ENCODE measurements around the gene EDC3. TPM values are rescaled to one million over a fixed set of nuclear protein-coding genes. Genes with fewer than 3 reads are reported as not detected.
"Not testable (repeated sequence)": the region's sequence is repeated elsewhere in the genome, so short reads cannot be mapped to it uniquely, and the experiment has no call there.

The EDC3 gene, protein sequence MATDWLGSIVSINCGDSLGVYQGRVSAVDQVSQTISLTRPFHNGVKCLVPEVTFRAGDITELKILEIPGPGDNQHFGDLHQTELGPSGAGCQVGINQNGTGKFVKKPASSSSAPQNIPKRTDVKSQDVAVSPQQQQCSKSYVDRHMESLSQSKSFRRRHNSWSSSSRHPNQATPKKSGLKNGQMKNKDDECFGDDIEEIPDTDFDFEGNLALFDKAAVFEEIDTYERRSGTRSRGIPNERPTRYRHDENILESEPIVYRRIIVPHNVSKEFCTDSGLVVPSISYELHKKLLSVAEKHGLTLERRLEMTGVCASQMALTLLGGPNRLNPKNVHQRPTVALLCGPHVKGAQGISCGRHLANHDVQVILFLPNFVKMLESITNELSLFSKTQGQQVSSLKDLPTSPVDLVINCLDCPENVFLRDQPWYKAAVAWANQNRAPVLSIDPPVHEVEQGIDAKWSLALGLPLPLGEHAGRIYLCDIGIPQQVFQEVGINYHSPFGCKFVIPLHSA
- total RNA-seq = 10 to 100 TPM in 7 of 8 experiments, 1 to 10 TPM in 1; 8.8 to 47.1 (median 29.1) TPM

DNA sequence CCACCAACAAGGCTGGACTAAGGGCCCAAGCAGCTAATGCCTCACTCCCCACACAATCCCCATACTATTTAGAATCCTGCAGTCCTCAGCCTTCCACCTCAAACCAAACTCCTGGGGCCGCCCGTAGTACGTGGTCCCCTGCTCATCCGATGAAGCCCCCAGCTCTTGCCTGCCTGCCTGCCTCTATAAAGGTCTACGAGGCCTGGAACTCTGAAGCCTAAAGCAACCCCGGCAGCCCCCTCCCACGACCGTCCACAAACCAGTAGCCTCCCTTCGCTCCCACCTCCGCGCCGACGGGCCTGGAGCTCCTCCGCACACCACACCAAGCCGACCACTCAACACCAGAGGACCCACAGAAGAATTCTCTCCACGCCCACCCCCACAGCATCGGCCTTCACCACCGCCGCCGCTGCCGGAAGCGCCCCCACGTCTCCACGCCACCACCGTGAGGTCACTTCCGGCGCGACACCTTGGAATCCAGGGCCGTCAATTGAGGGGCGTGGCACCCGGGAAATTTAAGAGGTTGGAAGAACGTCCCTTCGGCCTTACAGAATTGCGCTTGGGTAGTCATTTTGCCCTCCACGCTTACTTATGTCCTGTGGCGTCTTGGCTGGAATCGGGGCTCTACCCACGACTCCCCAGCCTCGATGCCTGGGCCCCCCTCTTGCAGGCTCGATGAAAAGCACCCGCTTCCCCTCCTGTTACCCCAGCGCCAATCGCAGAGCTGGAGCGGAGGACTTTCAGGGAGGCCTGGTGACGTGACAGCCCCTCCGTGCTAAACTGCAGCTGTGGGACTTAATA, at the start of gene EDC3:
Gene EDC3, minus strand, starts transcription at position 428 of the 801 bp plus-strand sequence. CDS start 20,900 bp downstream, outside the sequence.
- peaks cover 10 to 18% of the 10 kb centered on the region in 2 donors for H3K4me1 ChIP-seq (replicated peaks in 1 of 2)
- peak; percentile 97 to 99 (median 98) for ATAC-seq (replicated peaks in 6 of 8)
- in situ Hi-C loops (cut with MboI; ENCODE audit: low pct_unique_long_range_greater_than_20kb in 2 of 9, low sequenced_read_pairs in 9 of 9, unreplicated experiment in 9 of 9) = no loop called here
- peak within 1 kb of the TSS; percentile 91 to 97 for H3K27ac ChIP-seq
- peak within 1 kb of the TSS; percentile 69 to 98 (median 79) for H3K4me3 ChIP-seq
- 0% methylated on average over 1 to 6 of the region's 46 CpGs; no CpG with 5 or more reads in 5 of the 10 experiments for WGBS, 10 experiments

DNA sequence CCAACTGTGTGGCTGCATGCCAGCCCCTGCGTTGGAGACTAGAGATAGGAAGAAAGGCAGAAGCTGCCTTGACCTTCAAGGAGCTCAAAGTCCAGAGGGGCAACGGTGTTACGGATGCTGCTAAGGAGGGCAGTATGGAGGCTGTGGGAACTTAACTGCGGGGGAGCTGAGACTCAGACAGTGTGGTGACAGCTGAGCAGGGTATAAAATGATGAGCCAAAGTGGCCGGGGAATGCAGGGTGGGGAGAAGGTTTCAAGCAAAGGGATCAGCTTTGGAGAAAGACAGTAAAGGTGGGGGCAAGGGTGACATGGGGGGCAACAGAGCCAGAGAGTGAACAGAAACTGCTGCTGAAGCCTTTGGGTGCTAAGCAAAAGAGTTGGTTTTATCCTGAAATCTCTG, 46.6 kb upstream of the EDC3 start:
- Histone ChIP-seq H3K4me1 (replicated peaks in 1 of 2) (no peaks in the 10 kb centered on the region), H3K27ac (no peak overlapping the region), H3K4me3 (no peak overlapping the region)
- no peak for ATAC-seq (replicated peaks in 6 of 8)
- 31 to 100% (median 82%) methylated on average over 1 to 4 of the region's 5 CpGs; no CpG with 5 or more reads in 3 of the 10 experiments for WGBS, 10 experiments
- in situ Hi-C loops (cut with MboI; ENCODE audit: low pct_unique_long_range_greater_than_20kb in 2 of 9, low sequenced_read_pairs in 9 of 9, unreplicated experiment in 9 of 9) = no loop called here

DNA sequence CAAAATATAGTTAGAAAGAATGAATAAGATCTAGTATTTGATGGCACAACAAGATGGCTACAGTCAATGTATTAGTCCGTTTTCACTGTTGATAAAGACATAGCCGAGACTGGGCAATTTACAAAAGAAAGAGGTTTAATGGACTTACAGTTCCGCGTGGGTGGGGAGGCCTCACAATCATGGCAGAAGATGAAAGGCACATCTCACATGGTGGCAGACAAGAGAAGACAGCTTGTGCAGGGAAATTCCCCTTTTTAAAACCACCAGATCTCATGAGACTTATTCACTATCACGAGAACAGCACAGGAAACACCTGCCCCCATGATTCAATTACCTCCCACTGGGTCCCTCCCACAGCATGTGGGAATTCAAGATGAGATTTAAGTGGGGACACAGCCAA, 42.4 kb upstream of the EDC3 start:
- 30 to 100% (median 63%) methylated on average over 2 to 5 of the region's 5 CpGs for whole genome bisulfite sequencing, 10 experiments
- H3K4me1 ChIP-seq (replicated peaks in 1 of 2); H3K27ac ChIP-seq; H3K4me3 ChIP-seq; ATAC-seq (replicated peaks in 6 of 8); in situ Hi-C loops (cut with MboI; ENCODE audit: low pct_unique_long_range_greater_than_20kb in 2 of 9, low sequenced_read_pairs in 9 of 9, unreplicated experiment in 9 of 9): not testable (repeated sequence)

DNA sequence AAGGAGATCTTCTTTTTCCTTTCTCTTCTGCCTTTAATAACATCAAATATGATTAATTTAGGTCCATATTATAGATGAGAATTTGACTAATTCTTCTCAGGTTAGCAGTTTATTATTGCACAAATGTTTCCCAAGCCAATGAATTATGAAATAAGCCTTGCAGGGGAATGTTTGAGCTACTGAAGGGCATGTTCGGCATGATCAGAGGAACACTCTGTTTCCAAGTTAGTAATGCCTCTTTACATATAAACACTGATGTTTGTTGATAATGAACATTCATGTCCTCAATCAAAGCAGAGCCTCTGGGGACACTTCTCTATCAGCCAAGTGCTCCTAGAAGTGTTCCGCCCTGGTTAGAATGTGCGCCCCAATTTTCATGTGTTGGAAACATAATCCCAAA, 39.5 kb upstream of the EDC3 start:
- WGBS, 10 experiments = 51 to 100% (median 87%) methylated on average over 1 to 3 of the region's 3 CpGs; no CpG with 5 or more reads in 4 of the 10 experiments
- Histone ChIP-seq H3K4me3 (no peak overlapping the region), H3K27ac (no peak overlapping the region), H3K4me1 (replicated peaks in 1 of 2) (no peaks in the 10 kb centered on the region)
- in situ Hi-C loops (cut with MboI; ENCODE audit: low pct_unique_long_range_greater_than_20kb in 2 of 9, low sequenced_read_pairs in 9 of 9, unreplicated experiment in 9 of 9) = no loop called here
- no peak for ATAC-seq (replicated peaks in 6 of 8)

DNA sequence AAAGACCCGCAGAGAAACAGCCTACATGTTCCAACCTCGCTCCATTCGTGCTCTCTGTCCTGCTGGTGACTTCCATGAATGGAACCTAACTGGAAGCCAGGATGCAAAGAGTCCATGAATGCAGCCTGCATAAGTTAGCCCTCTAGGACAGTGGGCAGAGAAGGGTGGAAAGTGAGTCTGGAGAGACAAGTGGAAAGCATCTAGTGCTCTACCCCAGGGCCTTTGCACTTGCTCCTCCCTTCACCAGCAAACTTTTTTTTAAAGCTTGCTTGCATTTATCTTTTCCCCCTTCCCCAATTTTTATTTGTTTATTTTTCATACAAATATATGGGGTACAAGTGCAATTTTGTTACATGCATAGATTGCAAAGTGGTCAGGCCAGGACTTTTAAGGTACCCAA, 37.4 kb upstream of the EDC3 start:
- Histone ChIP-seq H3K4me3 (no peak overlapping the region), H3K4me1 (replicated peaks in 1 of 2) (no peaks in the 10 kb centered on the region), H3K27ac (no peak overlapping the region)
- no peak for ATAC-seq (replicated peaks in 6 of 8)
- in situ Hi-C loops (cut with MboI; ENCODE audit: low pct_unique_long_range_greater_than_20kb in 2 of 9, low sequenced_read_pairs in 9 of 9, unreplicated experiment in 9 of 9) = no loop called here
- 54 to 100% (median 67%) methylated on average over 1 to 3 of the region's 3 CpGs; no CpG with 5 or more reads in 5 of the 10 experiments for WGBS, 10 experiments

DNA sequence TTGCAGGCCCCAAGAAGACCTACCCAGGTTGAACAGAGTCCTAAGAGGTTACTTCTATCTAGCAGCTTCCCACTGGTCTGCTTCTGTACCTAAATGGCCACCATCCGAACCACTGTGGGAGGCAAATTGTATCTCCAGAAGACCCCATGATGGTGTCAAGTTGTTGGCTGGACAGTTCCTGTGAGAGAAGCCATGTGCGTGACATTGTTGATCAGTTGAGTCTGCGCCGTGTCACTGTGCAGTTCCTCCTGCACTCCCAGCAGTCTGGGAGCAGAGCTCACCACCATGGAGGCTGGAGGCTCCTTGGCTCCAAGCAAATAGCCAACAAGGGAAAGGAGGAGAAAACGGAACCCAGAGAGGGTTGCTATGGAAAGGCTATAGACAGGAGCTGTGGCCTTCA, 37.0 kb upstream of the EDC3 start:
- in situ Hi-C loops (cut with MboI; ENCODE audit: low pct_unique_long_range_greater_than_20kb in 2 of 9, low sequenced_read_pairs in 9 of 9, unreplicated experiment in 9 of 9) = no loop called here
- no peak for ATAC-seq (replicated peaks in 6 of 8)
- H3K4me3 ChIP-seq = no peak overlapping the region
- no peaks in the 10 kb centered on the region for H3K4me1 ChIP-seq (replicated peaks in 1 of 2)
- WGBS, 10 experiments = 0 to 100% (median 87%) methylated on average over 1 to 4 of the region's 5 CpGs; no CpG with 5 or more reads in 4 of the 10 experiments
- no peak overlapping the region for H3K27ac ChIP-seq

DNA sequence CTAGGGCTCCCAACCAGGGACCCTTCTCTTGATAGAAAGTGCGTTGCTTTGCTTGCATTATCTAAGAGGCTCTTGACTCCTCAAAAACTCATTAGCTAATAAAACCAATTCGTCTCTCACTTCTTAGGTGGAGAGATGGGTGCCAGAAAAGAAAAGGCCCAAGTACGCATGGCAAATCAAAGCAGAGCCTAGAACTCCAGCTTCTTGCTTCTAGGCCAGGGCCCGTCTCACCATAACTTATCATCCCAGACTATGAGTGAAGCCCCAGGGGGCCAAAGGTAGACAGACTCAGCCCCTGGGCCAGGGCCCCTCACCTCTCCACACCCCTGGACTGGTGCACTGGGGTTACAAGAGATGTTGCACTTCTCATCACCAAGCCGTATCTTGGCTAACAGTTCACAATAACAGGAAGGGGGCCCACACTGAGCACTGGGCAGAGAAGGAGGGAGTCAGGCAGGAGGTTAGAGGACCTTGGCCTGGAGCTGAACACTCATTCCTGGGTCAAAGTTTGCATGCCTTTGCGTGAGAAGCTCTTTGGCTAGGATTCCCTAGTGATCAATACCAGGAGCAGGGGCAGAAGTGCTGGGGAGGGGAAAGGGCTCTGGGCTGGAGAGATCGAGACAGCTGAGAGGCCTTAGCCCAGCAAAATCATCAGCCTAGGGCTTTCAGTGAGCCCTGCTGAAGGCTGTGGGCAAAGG, 34.9 kb upstream of the EDC3 start:
- Histone ChIP-seq H3K4me1 (replicated peaks in 1 of 2) (peaks cover 0 to 4% of the 10 kb centered on the region in 2 donors), H3K27ac (no peak overlapping the region), H3K4me3 (no peak overlapping the region)
- no peak for ATAC-seq (replicated peaks in 6 of 8)
- WGBS, 10 experiments = 80 to 100% (median 87%) methylated on average over 1 to 6 of the region's 7 CpGs; no CpG with 5 or more reads in 4 of the 10 experiments
- in situ Hi-C loops (cut with MboI; ENCODE audit: low pct_unique_long_range_greater_than_20kb in 2 of 9, low sequenced_read_pairs in 9 of 9, unreplicated experiment in 9 of 9) = no loop called here

DNA sequence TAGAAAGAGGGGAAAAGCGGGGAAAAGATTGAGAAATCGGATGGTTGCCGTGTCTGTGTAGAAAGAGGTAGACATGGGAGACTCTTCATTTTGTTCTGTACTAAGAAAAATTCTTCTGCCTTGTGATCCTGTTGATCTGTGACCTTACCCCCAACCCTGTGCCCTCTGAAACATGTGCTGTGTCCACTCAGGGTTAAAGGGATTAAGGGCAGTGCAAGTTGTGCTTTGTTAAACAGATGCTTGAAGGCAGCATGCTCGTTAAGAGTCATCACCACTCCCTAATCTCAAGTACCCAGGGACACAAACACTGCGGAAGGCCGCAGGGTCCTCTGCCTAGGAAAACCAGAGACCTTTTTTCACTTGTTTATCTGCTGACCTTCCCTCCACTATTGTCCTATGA, 33.5 kb upstream of the EDC3 start:
- ATAC-seq (replicated peaks in 6 of 8); H3K4me3 ChIP-seq; H3K27ac ChIP-seq; in situ Hi-C loops (cut with MboI; ENCODE audit: low pct_unique_long_range_greater_than_20kb in 2 of 9, low sequenced_read_pairs in 9 of 9, unreplicated experiment in 9 of 9); H3K4me1 ChIP-seq (replicated peaks in 1 of 2): not testable (repeated sequence)
- 81% methylated on average over 2 of the region's 6 CpGs; no CpG with 5 or more reads in 9 of the 10 experiments for WGBS, 10 experiments

DNA sequence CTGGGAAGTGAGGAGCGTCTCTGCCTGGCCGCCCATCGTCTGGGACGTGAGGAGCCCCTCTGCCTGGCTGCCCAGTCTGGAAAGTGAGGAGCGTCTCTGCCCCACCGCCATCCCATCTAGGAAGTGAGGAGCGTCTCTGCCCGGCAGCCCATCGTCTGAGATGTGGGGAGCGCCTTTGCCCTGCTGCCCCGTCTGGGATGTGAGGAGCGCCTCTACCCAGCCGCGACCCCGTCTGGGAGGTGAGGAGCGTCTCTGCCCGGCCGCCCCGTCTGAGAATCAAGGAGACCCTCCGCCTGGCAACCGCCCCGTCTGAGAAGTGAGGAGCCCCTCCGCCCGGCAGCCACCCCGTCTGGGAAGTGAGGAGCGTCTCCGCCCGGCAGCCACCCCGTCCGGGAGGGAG, 32.9 kb upstream of the EDC3 start:
- H3K4me1 ChIP-seq (replicated peaks in 1 of 2); H3K4me3 ChIP-seq; in situ Hi-C loops (cut with MboI; ENCODE audit: low pct_unique_long_range_greater_than_20kb in 2 of 9, low sequenced_read_pairs in 9 of 9, unreplicated experiment in 9 of 9); ATAC-seq (replicated peaks in 6 of 8); H3K27ac ChIP-seq: not testable (repeated sequence)
- WGBS, 10 experiments = no CpG with 5 or more reads among the region's 30 CpGs

DNA sequence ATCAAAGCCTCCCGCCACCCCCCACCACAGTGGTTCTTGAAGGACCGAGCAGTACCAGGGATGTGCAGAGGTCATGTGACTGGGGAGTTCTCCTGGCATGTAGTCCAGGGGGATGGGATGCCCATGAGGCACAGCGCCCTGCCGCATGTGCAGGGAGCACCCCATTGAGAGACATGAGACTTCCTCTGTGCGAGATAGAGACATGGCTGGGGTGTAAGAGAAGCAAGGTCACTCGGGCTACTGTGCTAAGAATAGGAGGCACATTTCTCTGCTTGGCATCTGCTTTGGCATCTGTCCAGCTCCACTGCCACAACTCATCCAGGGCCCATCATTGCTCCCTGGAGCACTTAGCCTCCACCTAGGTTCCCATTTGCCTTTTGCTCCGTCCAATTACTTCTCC, 31.9 kb upstream of the EDC3 start:
- in situ Hi-C loops (cut with MboI; ENCODE audit: low pct_unique_long_range_greater_than_20kb in 2 of 9, low sequenced_read_pairs in 9 of 9, unreplicated experiment in 9 of 9) = no loop called here
- H3K4me1 ChIP-seq (replicated peaks in 1 of 2) = peaks cover 0 to 4% of the 10 kb centered on the region in 2 donors
- no peak for ATAC-seq (replicated peaks in 6 of 8)

DNA sequence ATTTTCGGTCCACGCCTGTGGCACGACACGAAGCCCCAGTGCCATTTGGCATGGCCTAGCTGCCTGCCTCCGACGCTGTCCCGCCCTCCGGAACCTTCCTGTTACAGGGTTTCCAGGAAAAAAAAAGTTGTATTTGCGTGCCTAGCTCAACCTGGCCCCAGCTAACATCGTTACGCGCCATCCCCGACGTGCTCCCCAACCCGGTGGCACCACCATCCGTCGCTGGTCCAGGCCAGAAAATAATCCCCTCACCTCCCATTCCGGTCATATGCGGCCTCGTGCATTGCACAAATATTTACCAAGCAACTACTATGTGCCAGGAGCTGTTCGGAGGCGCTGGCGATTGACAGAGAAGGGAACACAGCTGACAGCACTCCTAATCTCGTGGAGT, 30.9 kb upstream of the EDC3 start:
- H3K27ac ChIP-seq = peak overlapping the region in 1 of 2 donors; percentile 80
- H3K4me1 ChIP-seq (replicated peaks in 1 of 2) = peaks cover 0 to 4% of the 10 kb centered on the region in 2 donors
- H3K4me3 ChIP-seq = peak overlapping the region; percentile 33 to 46 (median 36)
- WGBS, 10 experiments = 16 to 90% (median 62%) methylated on average over 1 to 16 of the region's 24 CpGs; no CpG with 5 or more reads in 3 of the 10 experiments
- in situ Hi-C loops (cut with MboI; ENCODE audit: low pct_unique_long_range_greater_than_20kb in 2 of 9, low sequenced_read_pairs in 9 of 9, unreplicated experiment in 9 of 9) = no loop called here
- no peak for ATAC-seq (replicated peaks in 6 of 8)

More for the DNA sequence above, 31.9 kb upstream of the EDC3 start:
- Histone ChIP-seq H3K4me3 (no peak overlapping the region), H3K27ac (no peak overlapping the region)
- 58 to 100% (median 80%) methylated on average over 1 to 5 of the region's 7 CpGs; no CpG with 5 or more reads in 3 of the 10 experiments for WGBS, 10 experiments

DNA sequence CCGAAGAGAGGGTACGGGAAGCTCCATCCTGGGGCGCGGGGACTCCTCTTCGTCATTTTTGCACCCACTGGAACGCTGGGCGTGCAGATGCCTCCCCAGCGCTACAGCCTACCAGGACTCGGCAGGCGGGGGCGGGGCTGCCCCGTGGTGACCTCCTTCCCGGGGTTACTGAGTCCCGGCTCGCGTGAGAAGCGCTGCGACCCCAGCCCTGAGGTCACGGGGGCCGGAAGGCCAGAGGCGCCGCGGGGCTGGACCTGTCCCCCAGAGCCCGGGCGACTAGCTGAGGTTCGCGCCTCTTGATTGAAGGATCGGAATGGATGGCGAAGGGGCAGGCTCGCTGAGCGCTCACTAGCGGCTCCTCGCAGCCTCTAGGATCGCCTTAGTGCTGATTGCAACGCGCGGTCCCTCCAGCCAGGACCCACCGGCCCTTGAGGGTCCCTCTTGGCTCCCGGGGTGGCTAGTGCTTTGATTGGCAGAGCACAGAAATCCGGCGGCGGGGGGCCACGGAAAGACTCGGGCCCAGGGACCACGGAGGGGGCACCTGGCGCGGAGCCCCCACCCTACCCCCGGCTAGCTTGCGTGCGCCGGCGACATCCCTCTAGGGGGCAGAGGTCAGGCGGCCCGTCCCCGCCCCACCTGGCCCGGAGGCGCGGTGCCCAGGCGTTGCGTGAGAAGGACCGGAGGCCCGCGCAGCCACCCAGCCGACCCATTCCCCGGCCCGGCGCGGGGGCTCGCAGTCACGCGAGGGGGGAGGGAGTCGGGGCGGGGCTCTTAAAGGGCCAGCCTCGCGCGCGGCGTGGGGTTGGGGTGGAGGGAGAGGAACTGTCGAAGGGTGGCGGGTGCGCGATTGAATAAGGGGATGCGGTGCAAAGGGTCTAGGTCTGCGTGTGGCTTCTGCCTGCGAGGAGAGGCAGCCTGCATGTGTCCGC, 30.3 kb upstream of the EDC3 start:
- peak; percentile 69 to 79 (median 75) for ATAC-seq (replicated peaks in 6 of 8)
- WGBS, 10 experiments = 0 to 20% (median 0%) methylated on average over 1 to 6 of the region's 86 CpGs; no CpG with 5 or more reads in 7 of the 10 experiments
- in situ Hi-C loops (cut with MboI; ENCODE audit: low pct_unique_long_range_greater_than_20kb in 2 of 9, low sequenced_read_pairs in 9 of 9, unreplicated experiment in 9 of 9) = no loop called here
- Histone ChIP-seq H3K4me3 (peak overlapping the region; percentile 33 to 46 (median 36)), H3K4me1 (replicated peaks in 1 of 2) (peaks cover 0 to 4% of the 10 kb centered on the region in 2 donors), H3K27ac (peak overlapping the region; percentile 40 to 80)

Data from motor neuron (in vitro differentiated cells).